LNCaP clone FGC (cell line): Measurements from ENCODE around the gene PPARD.

Experiments used
- DNase-seq: peaks from one replicate; pipeline ENCODE4 v3.0.0-alpha.2; 2011; ENCODE audit warnings: low read depth
- H3K4me3 ChIP-seq: 2 replicates; pipeline ENCODE4 v1.5.1; 2011; ENCODE audit warnings: mild to moderate bottlenecking, low read depth, low read length, control low read depth
- CTCF ChIP-seq: IDR thresholded peaks from 2 replicates; pipeline ENCODE4 v1.5.1; 2012; ENCODE audit warnings: mild to moderate bottlenecking; ENCODE audit not compliant: control insufficient read depth, insufficient read depth; ENCODE audit errors: extremely low read depth

PPARD gene

GRCh38 chr6:35419417-35419816 is 77.1 kb downstream of the PPARD start:
- no peak for TF ChIP-seq CTCF
- no peak for DNase-seq
- H3K4me3 ChIP-seq = no peak overlapping the region

- DNase-seq = no peak
- no peak for TF ChIP-seq CTCF
Measured at GRCh38 chr6:35419961-35420360, 77.6 kb downstream of the PPARD start.

GRCh38 chr6:35425284-35425683 is 82.9 kb downstream of the PPARD start:
- no peak for TF ChIP-seq CTCF
- no peak for DNase-seq
- H3K4me3 ChIP-seq = no peak overlapping the region

More at GRCh38 chr6:35419961-35420360, 77.6 kb downstream of the PPARD start:
- H3K4me3 ChIP-seq = no peak overlapping the region

GRCh38 chr6:35426074-35426473 is 83.7 kb downstream of the PPARD start:
- DNase-seq = no peak

GRCh38 chr6:35427435-35427834 is 85.1 kb downstream of the PPARD start:
- no peak for TF ChIP-seq CTCF
- DNase-seq = no peak
- no peak overlapping the region for H3K4me3 ChIP-seq

More at GRCh38 chr6:35426074-35426473, 83.7 kb downstream of the PPARD start:
- no peak for TF ChIP-seq CTCF
- H3K4me3 ChIP-seq = no peak overlapping the region

GRCh38 chr6:35427851-35428321 is 85.5 kb downstream of the PPARD start:
- no peak for TF ChIP-seq CTCF
- no peak overlapping the region for H3K4me3 ChIP-seq
- DNase-seq = no peak

GRCh38 chr6:35428421-35429149 is 86.2 kb downstream of the PPARD start:
- TF ChIP-seq CTCF = no peak
- H3K4me3 ChIP-seq = no peak overlapping the region
- DNase-seq = no peak
